H9 (cell line): ENCODE data around the gene TNFRSF19. TPM values are rescaled to one million over a fixed set of nuclear protein-coding genes. Genes with fewer than 3 reads are reported as not detected.
"Not testable (repeated sequence)": the region's sequence is repeated elsewhere in the genome, so short reads cannot be mapped to it uniquely, and the experiment has no call there.

Source experiments
- DNase-seq: peaks from one replicate; pipeline ENCODE4 v3.0.0-alpha.2; 2017
- H2AFZ ChIP-seq: one replicate; pipeline ENCODE4 v1.6.1; 2013; ENCODE audit warnings: mild to moderate bottlenecking, low read length, control low read depth, moderate library complexity
- H2AK5ac ChIP-seq: 2 replicates; pipeline ENCODE4 v1.6.1; 2013; ENCODE audit warnings: low read length, control low read depth, mixed read lengths; ENCODE audit not compliant: insufficient read length
- H2BK120ac ChIP-seq: one replicate; pipeline ENCODE4 v1.6.1; 2013; ENCODE audit warnings: low read depth, mild to moderate bottlenecking, low read length, control low read depth, inconsistent platforms; ENCODE audit not compliant: poor library complexity, severe bottlenecking
- H2BK12ac ChIP-seq: 2 replicates; pipeline ENCODE4 v1.6.1; 2013; ENCODE audit warnings: low read length, control low read depth, mixed read lengths, low read depth; ENCODE audit not compliant: insufficient read length
- H2BK15ac ChIP-seq: 2 replicates; pipeline ENCODE4 v1.6.1; 2013; ENCODE audit warnings: low read depth, low read length, control low read depth
- H2BK20ac ChIP-seq: one replicate; pipeline ENCODE4 v1.6.1; 2013; ENCODE audit warnings: low read depth, mild to moderate bottlenecking, low read length, control low read depth, inconsistent platforms; ENCODE audit not compliant: poor library complexity, severe bottlenecking
- H2BK5ac ChIP-seq: 2 replicates; pipeline ENCODE4 v1.6.1; 2013; ENCODE audit warnings: low read length, control low read depth, mixed read lengths; ENCODE audit not compliant: insufficient read length
- H3K14ac ChIP-seq: 2 replicates; pipeline ENCODE4 v1.6.1; 2013; ENCODE audit warnings: low read length, control low read depth; ENCODE audit not compliant: insufficient read depth
- H3K18ac ChIP-seq: 2 replicates; pipeline ENCODE4 v1.6.1; 2013; ENCODE audit warnings: low read depth, mild to moderate bottlenecking, mixed read lengths, low read length, control low read depth; ENCODE audit not compliant: insufficient read length
- H3K23ac ChIP-seq: 2 replicates; pipeline ENCODE4 v1.6.1; 2013; ENCODE audit warnings: low read length, control low read depth, mixed read lengths, low read depth; ENCODE audit not compliant: insufficient read length
- H3K23me2 ChIP-seq: 2 replicates; pipeline ENCODE4 v1.6.1; 2013; ENCODE audit warnings: low read depth, mild to moderate bottlenecking, mixed read lengths, low read length, control low read depth; ENCODE audit not compliant: insufficient read length, poor library complexity, severe bottlenecking
- H3K27ac ChIP-seq: 2 replicates; pipeline ENCODE4 v1.5.1; 2013; ENCODE audit warnings: low read length, control low read depth, mixed read lengths, low read depth; ENCODE audit not compliant: insufficient read length
- H3K27me3 ChIP-seq: 2 replicates; pipeline ENCODE4 v1.6.1; 2013; ENCODE audit warnings: low read length, control low read depth, inconsistent platforms; ENCODE audit not compliant: insufficient read depth
- H3K4ac ChIP-seq: 2 replicates; pipeline ENCODE4 v1.6.1; 2013; ENCODE audit warnings: low read depth, mild to moderate bottlenecking, control low read depth, inconsistent platforms, low read length, moderate library complexity
- H3K4me1 ChIP-seq: 2 replicates; pipeline ENCODE4 v1.6.1; 2013; ENCODE audit warnings: low read length, control low read depth, inconsistent platforms; ENCODE audit not compliant: insufficient read depth
- H3K4me2 ChIP-seq: 2 replicates; pipeline ENCODE4 v1.6.1; 2013; ENCODE audit warnings: low read length, control low read depth, mixed read lengths; ENCODE audit not compliant: insufficient read length, insufficient read depth
- H3K56ac ChIP-seq: 2 replicates; pipeline ENCODE4 v1.6.1; 2013; ENCODE audit warnings: low read depth, mild to moderate bottlenecking, mixed read lengths, low read length, control low read depth; ENCODE audit not compliant: insufficient read length
- H3K79me1 ChIP-seq: 2 replicates; pipeline ENCODE4 v1.6.1; 2013; ENCODE audit warnings: low read depth, mild to moderate bottlenecking, moderate library complexity, low read length, control low read depth, inconsistent platforms; ENCODE audit not compliant: insufficient read depth, poor library complexity, severe bottlenecking
- H3K79me2 ChIP-seq: 2 replicates; pipeline ENCODE4 v1.6.1; 2013; ENCODE audit warnings: low read length, control low read depth, inconsistent platforms; ENCODE audit not compliant: insufficient read depth
- H3K9ac ChIP-seq: 2 replicates; pipeline ENCODE4 v1.6.1; 2013; ENCODE audit warnings: low read length, control low read depth, mixed read lengths; ENCODE audit not compliant: insufficient read length; ENCODE audit errors: extremely low read depth
- H3K9me3 ChIP-seq: one replicate; pipeline ENCODE4 v1.6.1; 2013; ENCODE audit warnings: low read depth, low read length, inconsistent platforms; ENCODE audit not compliant: control insufficient read depth
- H3T11ph ChIP-seq: one replicate; pipeline ENCODE4 v1.6.1; 2013; ENCODE audit warnings: mild to moderate bottlenecking, low read length, control low read depth, inconsistent platforms
- H4K20me1 ChIP-seq: one replicate; pipeline ENCODE4 v1.6.1; 2013; ENCODE audit not compliant: control insufficient read depth, insufficient read length, insufficient read depth
- H4K5ac ChIP-seq: 2 replicates; pipeline ENCODE4 v1.6.1; 2013; ENCODE audit warnings: low read depth, mild to moderate bottlenecking, mixed read lengths, low read length, control low read depth; ENCODE audit not compliant: insufficient read length
- H4K8ac ChIP-seq: replicated peaks from 2 replicates; pipeline ENCODE4 v1.6.1; 2013; ENCODE audit warnings: low read length, control low read depth, mixed read lengths, low read depth; ENCODE audit not compliant: insufficient read length
- H4K91ac ChIP-seq: 2 replicates; pipeline ENCODE4 v1.6.1; 2013; ENCODE audit warnings: low read depth, mild to moderate bottlenecking, moderate library complexity, mixed read lengths, low read length, control low read depth; ENCODE audit not compliant: insufficient read length
- H3K27ac Mint-ChIP-seq, 3 experiments: 2 replicates in 2 of 3; 3 replicates in 1 of 3; pipeline ENCODE4 v1.8.0; 2020 to 2021; ENCODE audit warnings: mixed read lengths in 3 of 3, mild to moderate bottlenecking in 1 of 3, moderate library complexity in 1 of 3
- H3K27me3 Mint-ChIP-seq: 2 replicates; pipeline ENCODE4 v1.8.0; 2021; ENCODE audit warnings: low read depth, mild to moderate bottlenecking, moderate library complexity, mixed read lengths
- H3K36me3 Mint-ChIP-seq, 3 experiments: 2 replicates in 2 of 3; 3 replicates in 1 of 3; pipeline ENCODE4 v1.8.0; 2020 to 2021; ENCODE audit warnings: low read depth in 3 of 3, mixed read lengths in 3 of 3; ENCODE audit not compliant: insufficient read depth in 1 of 3
- H3K4me1 Mint-ChIP-seq, 2 experiments: 2 replicates each; pipeline ENCODE4 v1.8.0; 2020; ENCODE audit warnings: mixed read lengths in 2 of 2
- H3K4me3 Mint-ChIP-seq, 2 experiments: 2 replicates in 1 of 2; 3 replicates in 1 of 2; pipeline ENCODE4 v1.8.0; 2020 to 2021; ENCODE audit warnings: mild to moderate bottlenecking in 2 of 2, mixed read lengths in 2 of 2, moderate library complexity in 1 of 2
- H3K9me3 Mint-ChIP-seq, 2 experiments: 2 replicates in 1 of 2; 3 replicates in 1 of 2; pipeline ENCODE4 v1.8.0; 2020; ENCODE audit warnings: mild to moderate bottlenecking in 2 of 2, mixed read lengths in 2 of 2, moderate library complexity in 1 of 2
- CTCF ChIP-seq: fragments of 200-600 bp; sonication (generic); conservative IDR thresholded peaks from 3 replicates; pipeline ENCODE4 v1.8.0; 2021; ENCODE audit warnings: antibody characterized with exemption, mild to moderate bottlenecking
- WGBS: extraction: QIAGEN DNeasy Blood & Tissue Kit; methylation state at CpG from one replicate; pipeline ENCODE4 v1.1.7; 2013; ENCODE audit warnings: missing lambda C conversion rate, low lambda C conversion rate, mixed read lengths; ENCODE audit not compliant: insufficient read length; ENCODE audit errors: extremely low coverage; 5-methylcytosine and 5-hydroxymethylcytosine counted together
- total RNA-seq: library from RNA; stranded (reverse); gene quantifications from 2 replicates; pipeline ENCODE4 v1.2.1, GENCODE V29; 2021

Gene TNFRSF19
- total RNA-seq, 1 experiment from 2014 or later, result 2.7 TPM

- Mint-ChIP-seq H3K4me1 (peaks cover 12 to 18% of the 10 kb centered on the region in 2 experiments), H3K4me3 (no peak overlapping the region), H3K9me3 (peaks cover 25 to 26% of the 10 kb centered on the region in 2 experiments), H3K27me3 (no peaks in the 10 kb centered on the region; the same call in 1 of the 2 replicates), H3K27ac (no peak overlapping the region), H3K36me3 (peaks cover 5 to 24% (median 18%) of the 10 kb centered on the region in 3 experiments; a peak in 6 of 7 replicates)
- Histone ChIP-seq H3K23me2 (no peaks in the 10 kb centered on the region), H3K4ac (no peak overlapping the region), H3K23ac (no peak overlapping the region), H3T11ph (no peak overlapping the region), H2AFZ (no peak overlapping the region), H3K4me2 (no peak overlapping the region), H2BK120ac (no peak overlapping the region), H4K20me1 (no peaks in the 10 kb centered on the region), H4K8ac (no peak overlapping the region), H2BK15ac (no peak overlapping the region), H3K27ac (no peak overlapping the region), H3K9ac (no peak overlapping the region), H4K91ac (no peak overlapping the region), H2AK5ac (no peak overlapping the region), H3K27me3 (no peaks in the 10 kb centered on the region), H2BK20ac (no peak overlapping the region), H3K56ac (no peak overlapping the region), H2BK12ac (no peak overlapping the region), H2BK5ac (no peak overlapping the region), H3K79me1 (no peaks in the 10 kb centered on the region), H3K14ac (no peak overlapping the region), H4K5ac (no peak overlapping the region), H3K4me1 (peaks cover 2% of the 10 kb centered on the region; the same call in 1 of the 2 replicates), H3K9me3 (no peaks in the 10 kb centered on the region), H3K79me2 (no peaks in the 10 kb centered on the region), H3K18ac (no peak overlapping the region)
- no peak for TF ChIP-seq CTCF
- no peak for DNase-seq
- WGBS, result no CpG with 5 or more reads among the region's 5 CpGs
These were observed 104.8 kb downstream of the TNFRSF19 start for GRCh38 chr13:23674795-23675640.

GRCh38 chr13:23677679-23678288 is 107.6 kb downstream of the TNFRSF19 start:
- H3K9me3 Mint-ChIP-seq, result peaks cover 26 to 30% of the 10 kb centered on the region in 2 experiments
- H3K27ac Mint-ChIP-seq, H4K5ac ChIP-seq, H2BK12ac ChIP-seq, H3K27me3 Mint-ChIP-seq, H3K4me1 ChIP-seq, H4K91ac ChIP-seq, H2BK20ac ChIP-seq, H3K9me3 ChIP-seq, H2AFZ ChIP-seq, H2BK120ac ChIP-seq, H3K4ac ChIP-seq, H3K79me1 ChIP-seq, H2BK5ac ChIP-seq, H3K27ac ChIP-seq, H3K27me3 ChIP-seq, H2AK5ac ChIP-seq, H3K23ac ChIP-seq, H4K8ac ChIP-seq, H3T11ph ChIP-seq, H3K79me2 ChIP-seq, H3K9ac ChIP-seq, H3K4me2 ChIP-seq, H4K20me1 ChIP-seq, H3K18ac ChIP-seq, H3K23me2 ChIP-seq, H3K56ac ChIP-seq, H3K4me3 Mint-ChIP-seq, DNase-seq, H2BK15ac ChIP-seq, H3K14ac ChIP-seq: not testable (repeated sequence)
- H3K4me1 Mint-ChIP-seq, result peaks cover 16 to 25% of the 10 kb centered on the region in 2 experiments
- whole genome bisulfite sequencing, result no CpG with 5 or more reads among the region's 24 CpGs
- peaks cover 5 to 28% (median 18%) of the 10 kb centered on the region in 3 experiments; a peak in 6 of 7 replicates for H3K36me3 Mint-ChIP-seq
